ENCODE measurements around the gene IMMP2L.

Gene IMMP2L

GRCh38 chr7:111388912-111389311 lies 173.4 kb downstream of the IMMP2L start:
- no peak for DNase-seq

GRCh38 chr7:111388016-111388415 lies 174.3 kb downstream of the IMMP2L start:
- no peak for DNase-seq

- no peak for DNase-seq
These were observed 178.0 kb downstream of the IMMP2L start for GRCh38 chr7:111384065-111384891.

GRCh38 chr7:111383133-111383532 lies 179.2 kb downstream of the IMMP2L start:
- no peak for DNase-seq

- no peak for DNase-seq
These were observed 180.7 kb downstream of the IMMP2L start for GRCh38 chr7:111381590-111381989.

GRCh38 chr7:111380945-111381344 lies 181.3 kb downstream of the IMMP2L start:
- no peak for DNase-seq

- DNase-seq = no peak
These were observed 188.3 kb downstream of the IMMP2L start for GRCh38 chr7:111374027-111374426.

- DNase-seq = no peak
These were observed 190.9 kb downstream of the IMMP2L start for GRCh38 chr7:111371437-111371836.

GRCh38 chr7:111370002-111370401 lies 192.3 kb downstream of the IMMP2L start:
- no peak for DNase-seq

- no peak for DNase-seq
These were observed 193.8 kb downstream of the IMMP2L start for GRCh38 chr7:111368381-111369065.

- no peak for DNase-seq
These were observed 197.9 kb downstream of the IMMP2L start for GRCh38 chr7:111364413-111364812.

GRCh38 chr7:111363099-111363498 lies 199.2 kb downstream of the IMMP2L start:
- DNase-seq = no peak

GRCh38 chr7:111362506-111363054 lies 199.7 kb downstream of the IMMP2L start:
- DNase-seq = no peak

- DNase-seq = no peak
These were observed 203.4 kb downstream of the IMMP2L start for GRCh38 chr7:111358915-111359314.

GRCh38 chr7:111357691-111358090 lies 204.6 kb downstream of the IMMP2L start:
- no peak for DNase-seq

GRCh38 chr7:111356941-111357340 lies 205.4 kb downstream of the IMMP2L start:
- no peak for DNase-seq

- DNase-seq = no peak
These were observed 210.0 kb downstream of the IMMP2L start for GRCh38 chr7:111352319-111352718.

GRCh38 chr7:111346219-111346618 lies 216.1 kb downstream of the IMMP2L start:
- DNase-seq = no peak

GRCh38 chr7:111343017-111343416 lies 219.3 kb downstream of the IMMP2L start:
- no peak for DNase-seq

- DNase-seq = no peak
These were observed 223.3 kb downstream of the IMMP2L start for GRCh38 chr7:111339006-111339405.

- DNase-seq = no peak
These were observed 229.3 kb downstream of the IMMP2L start for GRCh38 chr7:111333010-111333409.

- no peak for DNase-seq
These were observed 232.1 kb downstream of the IMMP2L start for GRCh38 chr7:111330235-111330523.

- DNase-seq = no peak
These were observed 232.7 kb downstream of the IMMP2L start for GRCh38 chr7:111329367-111330234.

All from NCI-H1436 treated with DMSO at 0.1 percent for 48 hours (cell line).